Neural progenitor cell (in vitro differentiated cells): ENCODE results near the gene SLC4A11. TPM values are rescaled to one million over a fixed set of nuclear protein-coding genes. Genes with fewer than 3 reads are reported as not detected.

Experiments
- DNase-seq: peaks from one replicate; pipeline ENCODE4 v3.0.0-alpha.2; 2016; ENCODE audit warnings: low spot score
- H2AFZ ChIP-seq: fragments of 200-600 bp; sonication (generic); replicated peaks from 2 replicates; pipeline ENCODE4 v1.6.1; 2016; ENCODE audit warnings: antibody characterized with exemption
- H3F3A ChIP-seq: fragments of 200-600 bp; sonication (generic); 2 replicates; pipeline ENCODE4 v1.6.1; 2016; ENCODE audit warnings: antibody characterized with exemption, low read depth
- H3K27ac ChIP-seq: fragments of 200-600 bp; sonication (generic); 2 replicates; pipeline ENCODE4 v1.5.1; 2016; ENCODE audit warnings: mild to moderate bottlenecking
- H3K27me3 ChIP-seq: fragments of 200-600 bp; sonication (generic); 2 replicates; pipeline ENCODE4 v1.6.1; 2016; ENCODE audit warnings: mild to moderate bottlenecking, moderate library complexity
- H3K36me3 ChIP-seq: fragments of 200-600 bp; sonication (generic); 2 replicates; pipeline ENCODE4 v1.5.1; 2016
- H3K4me1 ChIP-seq: fragments of 200-600 bp; sonication (generic); 2 replicates; pipeline ENCODE4 v1.6.1; 2016; ENCODE audit warnings: mixed run types
- H3K4me2 ChIP-seq: fragments of 200-600 bp; sonication (generic); 2 replicates; pipeline ENCODE4 v1.6.1; 2016
- H3K4me3 ChIP-seq: fragments of 200-600 bp; sonication (generic); 2 replicates; pipeline ENCODE4 v1.5.1; 2016
- H3K79me2 ChIP-seq: fragments of 200-600 bp; sonication (generic); 2 replicates; pipeline ENCODE4 v1.6.1; 2016; ENCODE audit warnings: low read depth
- H3K9ac ChIP-seq: fragments of 200-600 bp; sonication (generic); 2 replicates; pipeline ENCODE4 v1.6.1; 2016
- H3K9me3 ChIP-seq: fragments of 200-600 bp; sonication (generic); 2 replicates; pipeline ENCODE4 v1.5.1; 2016; ENCODE audit warnings: low read depth
- H4K20me1 ChIP-seq: fragments of 200-600 bp; sonication (generic); 2 replicates; pipeline ENCODE4 v1.6.1; 2016; ENCODE audit warnings: low read depth
- H3K27ac Mint-ChIP-seq: 3 replicates; pipeline ENCODE4 v1.8.0; 2021; ENCODE audit warnings: mixed read lengths
- H3K27me3 Mint-ChIP-seq: 2 replicates; pipeline ENCODE4 v1.8.0; 2022; ENCODE audit warnings: low read depth, mild to moderate bottlenecking, inconsistent platforms, moderate library complexity, mixed read lengths; ENCODE audit not compliant: insufficient read depth
- H3K36me3 Mint-ChIP-seq: 3 replicates; pipeline ENCODE4 v1.8.0; 2021; ENCODE audit warnings: mixed read lengths
- H3K4me1 Mint-ChIP-seq: 3 replicates; pipeline ENCODE4 v1.8.0; 2021; ENCODE audit warnings: mixed read lengths
- H3K4me3 Mint-ChIP-seq: 3 replicates; pipeline ENCODE4 v1.8.0; 2021; ENCODE audit warnings: mild to moderate bottlenecking, moderate library complexity, mixed read lengths
- H3K9me3 Mint-ChIP-seq: 3 replicates; pipeline ENCODE4 v1.8.0; 2020; ENCODE audit warnings: mixed read lengths
- CTCF ChIP-seq: fragments of 200-600 bp; sonication (generic); IDR thresholded peaks from 2 replicates; pipeline ENCODE4 v1.5.1; 2017; ENCODE audit warnings: antibody characterized with exemption, mild to moderate bottlenecking
- EZH2 ChIP-seq: fragments of 200-600 bp; sonication (generic); IDR thresholded peaks from 2 replicates; pipeline ENCODE4 v1.6.1; 2017; ENCODE audit warnings: antibody characterized with exemption, mild to moderate bottlenecking, moderate library complexity
- EZH2phosphoT487 ChIP-seq: fragments of 200-600 bp; sonication (generic); IDR thresholded peaks from 2 replicates; pipeline ENCODE4 v1.6.1; 2017; ENCODE audit warnings: antibody characterized with exemption
- total RNA-seq: library from RNA; depleted of rRNA; stranded (reverse); fragments of >200 nt; gene quantifications from 2 replicates; pipeline ENCODE4 v1.2.3, GENCODE V29; 2015; ENCODE audit warnings: low replicate concordance

SLC4A11 gene
- total RNA-seq, 1 donor from 2014 or later = 0.95 TPM

GRCh38 chr20:3227936-3228749 is 10.8 kb downstream of the SLC4A11 start:
- H3F3A ChIP-seq = no peaks in the 10 kb centered on the region
- no peak overlapping the region for H3K27ac ChIP-seq
- Mint-ChIP-seq H3K4me3 (no peak overlapping the region), H3K36me3 (no peaks in the 10 kb centered on the region), H3K4me1 (no peaks in the 10 kb centered on the region), H3K27me3 (peaks cover 2% of the 10 kb centered on the region), H3K9me3 (no peaks in the 10 kb centered on the region), H3K27ac (no peak overlapping the region)
- no peaks in the 10 kb centered on the region for H4K20me1 ChIP-seq
- H3K4me3 ChIP-seq = no peak overlapping the region
- H3K9ac ChIP-seq = no peak overlapping the region
- no peaks in the 10 kb centered on the region for H3K27me3 ChIP-seq
- H3K9me3 ChIP-seq = no peaks in the 10 kb centered on the region
- no peak overlapping the region for H2AFZ ChIP-seq
- no peak overlapping the region for H3K4me2 ChIP-seq
- no peaks in the 10 kb centered on the region for H3K4me1 ChIP-seq
- H3K36me3 ChIP-seq = no peaks in the 10 kb centered on the region
- H3K79me2 ChIP-seq = no peaks in the 10 kb centered on the region
- TF ChIP-seq EZH2phosphoT487 = no peak
- TF ChIP-seq CTCF = no peak
- TF ChIP-seq EZH2 = no peak
- no peak for DNase-seq

GRCh38 chr20:3227506-3227905 is 11.5 kb downstream of the SLC4A11 start:
- H3K9ac ChIP-seq = no peak overlapping the region

GRCh38 chr20:3226864-3227263 is 12.1 kb downstream of the SLC4A11 start:
- Mint-ChIP-seq H3K9me3 (no peaks in the 10 kb centered on the region), H3K27ac (no peak overlapping the region), H3K36me3 (no peaks in the 10 kb centered on the region), H3K4me3 (no peak overlapping the region), H3K4me1 (no peaks in the 10 kb centered on the region), H3K27me3 (peaks cover 2% of the 10 kb centered on the region)
- Histone ChIP-seq H3K9ac (no peak overlapping the region), H3K27me3 (no peaks in the 10 kb centered on the region), H3K4me3 (no peak overlapping the region), H3K36me3 (no peaks in the 10 kb centered on the region), H3F3A (no peaks in the 10 kb centered on the region), H3K9me3 (no peaks in the 10 kb centered on the region), H2AFZ (no peak overlapping the region), H3K4me2 (no peak overlapping the region), H3K79me2 (no peaks in the 10 kb centered on the region), H3K4me1 (no peaks in the 10 kb centered on the region), H4K20me1 (no peaks in the 10 kb centered on the region), H3K27ac (no peak overlapping the region)
- no peak for TF ChIP-seq CTCF
- TF ChIP-seq EZH2 = no peak
- no peak for TF ChIP-seq EZH2phosphoT487
- DNase-seq = no peak

More at GRCh38 chr20:3227506-3227905, 11.5 kb downstream of the SLC4A11 start:
- no peaks in the 10 kb centered on the region for H3K36me3 ChIP-seq
- no peaks in the 10 kb centered on the region for H4K20me1 ChIP-seq
- H3K4me3 ChIP-seq = no peak overlapping the region
- no peaks in the 10 kb centered on the region for H3F3A ChIP-seq
- no peak for DNase-seq
- no peaks in the 10 kb centered on the region for H3K79me2 ChIP-seq
- no peaks in the 10 kb centered on the region for H3K4me1 ChIP-seq
- no peaks in the 10 kb centered on the region for H3K9me3 ChIP-seq
- no peaks in the 10 kb centered on the region for H3K27me3 ChIP-seq
- H3K9me3 Mint-ChIP-seq = no peaks in the 10 kb centered on the region
- H3K36me3 Mint-ChIP-seq = no peaks in the 10 kb centered on the region
- no peak overlapping the region for H3K27ac ChIP-seq
- no peak overlapping the region for H3K27ac Mint-ChIP-seq
- no peak overlapping the region for H2AFZ ChIP-seq
- peaks cover 2% of the 10 kb centered on the region for H3K27me3 Mint-ChIP-seq
- TF ChIP-seq CTCF (no peak), EZH2 (no peak), EZH2phosphoT487 (no peak)
- H3K4me1 Mint-ChIP-seq = no peaks in the 10 kb centered on the region
- H3K4me2 ChIP-seq = no peak overlapping the region
- H3K4me3 Mint-ChIP-seq = no peak overlapping the region
